GM21717 (cell line): ENCODE measurements around the gene AGAP2.
"Not testable (repeated sequence)": the region's sequence is repeated elsewhere in the genome, so short reads cannot be mapped to it uniquely, and the experiment has no call there.

ENCODE experiments used
- ATAC-seq: cut with Tn5 transposase; IDR thresholded peaks from one replicate; pipeline ENCODE4 v1.9.1; 2021; ENCODE audit warnings: mild to moderate bottlenecking, moderate library complexity; ENCODE audit not compliant: unreplicated experiment

Gene AGAP2

GRCh38 chr12:57698414-57698813, 40.1 kb downstream of the AGAP2 start:
- ATAC-seq = no peak

DNA sequence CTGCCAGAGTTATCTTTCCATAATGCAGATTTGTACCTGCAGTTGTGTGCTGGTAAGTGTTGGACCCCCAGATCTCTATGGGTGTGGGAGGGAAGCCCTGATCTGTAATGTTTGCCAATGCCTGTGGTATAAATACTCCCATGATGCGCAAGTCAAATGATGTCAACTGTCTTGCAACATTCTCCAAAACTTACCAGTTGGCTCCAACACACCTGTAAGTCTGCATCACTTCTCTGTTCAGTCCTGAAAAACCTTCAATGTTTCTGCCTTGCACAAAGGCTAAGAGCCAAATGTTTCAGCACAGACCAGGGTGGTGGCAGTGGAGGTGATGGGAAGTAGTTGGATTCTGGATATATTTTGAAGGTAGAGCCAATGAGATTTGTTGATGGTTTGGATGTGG, 41.5 kb downstream of the AGAP2 start:
- ATAC-seq = no peak

- no peak for ATAC-seq
These were observed 42.6 kb downstream of the AGAP2 start for GRCh38 chr12:57695770-57696432.

DNA sequence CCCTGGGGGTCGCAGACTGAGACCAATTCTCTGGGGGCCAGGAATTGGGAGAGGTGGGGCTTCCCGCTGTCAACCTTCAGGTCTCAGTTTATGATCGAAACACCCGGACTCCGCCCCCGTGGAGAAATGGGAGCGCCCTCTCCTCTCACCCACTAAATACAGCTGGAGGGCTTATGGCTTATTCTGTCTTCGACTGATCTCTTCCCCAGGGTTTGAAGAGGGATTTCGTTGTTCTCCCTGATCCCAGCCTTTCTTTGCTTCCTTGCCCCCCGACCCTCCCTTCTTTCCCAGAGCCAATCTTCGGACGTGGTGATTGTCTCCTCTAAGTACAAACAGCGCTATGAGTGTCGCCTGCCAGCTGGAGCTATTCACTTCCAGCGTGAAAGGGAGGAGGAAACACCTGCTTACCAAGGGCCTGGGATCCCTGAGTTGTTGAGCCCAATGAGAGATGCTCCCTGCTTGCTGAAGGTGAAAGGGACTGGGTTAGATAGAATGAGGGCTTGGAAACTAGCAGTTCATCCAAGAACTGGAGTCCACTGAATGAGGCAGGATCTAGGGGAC, 44.0 kb downstream of the AGAP2 start:
- no peak for ATAC-seq

- ATAC-seq = peak; percentile 96
These were observed 44.7 kb downstream of the AGAP2 start, which contains the start of gene OS9 for GRCh38 chr12:57693659-57694458. TSS of gene OS9 (plus strand) at chr12:57694132. CDS start at chr12:57694162, 30 bp downstream.

GRCh38 chr12:57693317-57693658, 45.3 kb downstream of the AGAP2 start:
- ATAC-seq = no peak

GRCh38 chr12:57692500-57692899, 46.0 kb downstream of the AGAP2 start:
- no peak for ATAC-seq

DNA sequence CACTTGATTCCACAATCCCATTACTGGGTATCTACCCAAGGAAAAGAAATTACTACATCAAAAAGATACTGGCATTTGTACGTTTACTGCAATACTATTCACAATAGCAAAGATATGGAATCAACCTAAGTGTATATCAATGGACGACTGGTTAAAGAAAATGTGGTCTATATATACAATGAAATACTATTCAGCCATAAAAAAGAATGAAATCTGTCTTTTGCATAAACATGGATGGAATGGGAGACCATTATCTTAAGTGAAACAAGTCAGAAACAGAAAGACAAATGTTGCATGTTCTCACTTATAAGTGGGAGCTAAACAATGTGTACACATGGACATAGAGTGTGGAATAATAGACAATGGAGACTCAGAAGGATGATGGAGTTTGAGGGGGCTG, 49.6 kb downstream of the AGAP2 start:
- no peak for ATAC-seq

DNA sequence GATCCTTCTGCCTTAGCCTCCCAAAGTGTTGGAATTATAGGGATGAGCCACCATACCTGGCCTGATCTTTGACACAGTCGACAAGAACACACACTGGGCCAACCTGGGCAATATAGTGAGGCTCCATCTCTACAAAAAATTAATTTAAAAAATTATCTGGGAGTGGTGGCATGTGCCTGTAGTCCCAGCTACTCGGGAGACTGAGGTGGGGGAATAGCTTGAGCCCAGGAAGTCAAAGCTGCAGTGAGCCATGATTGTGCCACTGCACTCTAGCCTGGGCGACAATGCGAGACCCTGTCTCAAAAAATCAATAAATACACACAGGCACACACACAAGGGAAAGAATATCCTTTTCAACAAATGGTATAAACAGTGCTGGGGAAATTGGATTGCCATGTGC, 50.7 kb downstream of the AGAP2 start:
- no peak for ATAC-seq

GRCh38 chr12:57679697-57680096, 58.8 kb downstream of the AGAP2 start:
- no peak for ATAC-seq

DNA sequence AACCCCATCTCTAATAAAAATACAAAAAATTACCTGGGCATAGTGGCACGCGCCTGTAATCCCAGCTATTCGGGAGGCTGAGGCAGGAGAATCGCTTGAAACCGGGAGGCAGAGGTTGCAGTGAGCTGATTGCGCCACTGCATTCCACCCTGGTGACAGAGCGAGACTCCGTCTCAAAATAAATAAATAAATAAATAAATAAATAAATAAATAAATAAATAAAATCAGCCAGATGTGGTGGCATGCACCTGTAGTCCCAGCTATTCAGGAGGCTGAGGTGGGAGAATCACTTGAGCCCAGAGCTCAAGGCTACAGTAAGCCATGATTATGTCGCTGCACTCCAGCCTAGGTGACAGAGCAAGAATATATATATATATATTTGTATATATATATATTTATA, 60.6 kb downstream of the AGAP2 start:
- not testable (repeated sequence) for ATAC-seq

DNA sequence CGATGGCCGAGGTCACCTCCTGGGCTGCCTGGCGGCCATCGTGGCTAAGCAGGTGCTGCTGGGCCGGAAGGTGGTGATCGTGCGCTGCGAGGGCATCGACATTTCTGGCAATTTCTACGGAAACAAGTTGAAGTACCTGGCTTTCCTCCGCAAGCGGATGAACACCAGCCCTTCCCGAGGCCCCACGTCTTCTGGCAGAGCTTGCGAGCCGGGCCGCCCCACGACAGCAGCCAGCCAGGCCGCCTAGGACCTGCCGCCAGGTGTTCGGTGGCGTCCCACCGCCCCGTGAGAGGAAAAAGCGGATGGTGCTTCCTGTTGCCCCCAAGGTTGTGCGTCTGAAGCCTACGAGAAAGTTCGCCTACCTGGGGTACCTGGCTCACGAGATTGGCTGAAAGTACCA, 63.9 kb downstream of the AGAP2 start:
- ATAC-seq = no peak
